ENCODE data around the gene PNPO. TPM values are rescaled to one million over a fixed set of nuclear protein-coding genes. Genes with fewer than 3 reads are reported as not detected.
A peak's percentile ranks its signal among the peaks of the same experiment; 100 is the strongest.

Gene PNPO
- total and polyA plus RNA-seq, 2 of the 13 experiments (the other 11 are each of a cell fraction or from before 2014, with no cell fraction given), result 47.9 to 63.3 TPM

GRCh38 chr17:47895347-47895855 lies 46.0 kb upstream of the PNPO start (continued):
- TF ChIP-seq PRDM10 (CRISPR knock-in tag; IDR thresholded peaks at IDR 0.05; ENCODE audit: low read depth) (peak; percentile 64), ZNF740 (CRISPR knock-in tag; IDR thresholded peaks at IDR 0.05) (no peak), CBX1 (IDR thresholded peaks at IDR 0.05; ENCODE audit: low read depth) (no peak), ZNF7 (CRISPR knock-in tag; IDR thresholded peaks at IDR 0.05) (no peak), ZNF776 (CRISPR knock-in tag; IDR thresholded peaks at IDR 0.05) (no peak), MIXL1 (CRISPR knock-in tag; IDR thresholded peaks at IDR 0.05) (0 out of 2 replicates have a peak, but pooled peaks have one; percentile 51), SRF (IDR thresholded peaks at IDR 0.05; ENCODE audit: low read depth, low read length) (no peak; the same call in 1 of the 2 replicates), SMAD1 (CRISPR knock-in tag; IDR thresholded peaks at IDR 0.05; ENCODE audit: borderline replicate concordance, low read depth) (peak; percentile 30; the same call in 1 of the 2 replicates), ZFY (CRISPR knock-in tag; IDR thresholded peaks at IDR 0.05) (no peak), RAD51 (IDR thresholded peaks at IDR 0.05; ENCODE audit: borderline replicate concordance) (no peak), CEBPG (CRISPR knock-in tag; IDR thresholded peaks at IDR 0.05) (peak; percentile 32; the same call in 1 of the 2 replicates), PAXIP1 (CRISPR knock-in tag; conservative IDR thresholded peaks at IDR 0.05) (no peak), ZNF687 (CRISPR knock-in tag; IDR thresholded peaks at IDR 0.05) (no peak; the same call in 1 of the 2 replicates), KAT2B (IDR thresholded peaks at IDR 0.05; ENCODE audit: borderline replicate concordance, low read depth, low read length) (no peak), ZBTB38 (CRISPR knock-in tag; IDR thresholded peaks at IDR 0.05) (0 out of 2 replicates have a peak, but pooled peaks have one; percentile 41), ZNF75D (CRISPR knock-in tag; IDR thresholded peaks at IDR 0.05; ENCODE audit: borderline replicate concordance) (no peak), RELA (CRISPR knock-in tag; IDR thresholded peaks at IDR 0.05) (0 out of 2 replicates have a peak, but pooled peaks have one; percentile 59)
